HUES48 (cell line): ENCODE data around the gene PLD6.

Source experiments
- H3K27ac ChIP-seq: one replicate; pipeline ENCODE4 v1.7.0; 2013; ENCODE audit warnings: low read depth, low read length, inconsistent platforms
- H3K27me3 ChIP-seq: 2 replicates; pipeline ENCODE4 v1.6.1; 2013; ENCODE audit warnings: mild to moderate bottlenecking, low read length; ENCODE audit not compliant: control insufficient read depth, insufficient read depth
- H3K36me3 ChIP-seq: 2 replicates; pipeline ENCODE4 v1.6.1; 2013; ENCODE audit warnings: low read length; ENCODE audit not compliant: control insufficient read depth, insufficient read depth
- H3K4me1 ChIP-seq: 2 replicates; pipeline ENCODE4 v1.6.1; 2013; ENCODE audit warnings: mild to moderate bottlenecking, low read length; ENCODE audit not compliant: control insufficient read depth, insufficient read depth
- H3K4me3 ChIP-seq: 2 replicates; pipeline ENCODE4 v1.5.1; 2013; ENCODE audit warnings: mild to moderate bottlenecking, low read depth, low read length
- H3K9ac ChIP-seq: 2 replicates; pipeline ENCODE4 v1.6.1; 2013; ENCODE audit warnings: mild to moderate bottlenecking, low read depth, low read length, moderate library complexity
- H3K9me3 ChIP-seq: 2 replicates; pipeline ENCODE4 v1.6.1; 2013; ENCODE audit warnings: low read length; ENCODE audit not compliant: control insufficient read depth, insufficient read depth

PLD6 gene

GRCh38 chr17:17236295-17237025, 30.3 kb upstream of the PLD6 start:
- Histone ChIP-seq H3K9me3 (no peaks in the 10 kb centered on the region), H3K27me3 (no peaks in the 10 kb centered on the region), H3K27ac (peak overlapping the region; percentile 96), H3K4me3 (peak overlapping the region; percentile 95), H3K36me3 (peaks cover 10% of the 10 kb centered on the region), H3K4me1 (peaks cover 6% of the 10 kb centered on the region; the same call in 1 of the 2 replicates), H3K9ac (peak overlapping the region; percentile 99)

- Histone ChIP-seq H3K27me3 (no peaks in the 10 kb centered on the region), H3K9me3 (no peaks in the 10 kb centered on the region), H3K9ac (no peak overlapping the region), H3K4me1 (peaks cover 6% of the 10 kb centered on the region; the same call in 1 of the 2 replicates), H3K36me3 (peaks cover 18% of the 10 kb centered on the region), H3K4me3 (peak overlapping the region; percentile 95), H3K27ac (no peak overlapping the region)
These were observed 29.4 kb upstream of the PLD6 start for GRCh38 chr17:17235212-17236174.

- Histone ChIP-seq H3K27me3 (no peaks in the 10 kb centered on the region), H3K4me3 (no peak overlapping the region), H3K27ac (no peak overlapping the region), H3K9ac (no peak overlapping the region), H3K9me3 (no peaks in the 10 kb centered on the region), H3K36me3 (peaks cover 51% of the 10 kb centered on the region), H3K4me1 (peaks cover 6% of the 10 kb centered on the region; the same call in 1 of the 2 replicates)
These were observed 26.1 kb upstream of the PLD6 start for GRCh38 chr17:17232303-17232621.

- H3K27ac ChIP-seq: no peak overlapping the region
- no peaks in the 10 kb centered on the region for H3K27me3 ChIP-seq
- peaks cover 56% of the 10 kb centered on the region for H3K36me3 ChIP-seq
- H3K9ac ChIP-seq: no peak overlapping the region
- H3K4me1 ChIP-seq: peaks cover 6% of the 10 kb centered on the region; the same call in 1 of the 2 replicates
- H3K4me3 ChIP-seq: no peak overlapping the region
- H3K9me3 ChIP-seq: no peaks in the 10 kb centered on the region
These were observed 25.6 kb upstream of the PLD6 start for GRCh38 chr17:17231621-17232302.

- H3K36me3 ChIP-seq: peaks cover 76% of the 10 kb centered on the region
- H3K9me3 ChIP-seq: no peaks in the 10 kb centered on the region
- H3K27me3 ChIP-seq: no peaks in the 10 kb centered on the region
- no peak overlapping the region for H3K9ac ChIP-seq
- H3K27ac ChIP-seq: no peak overlapping the region
- H3K4me1 ChIP-seq: no peaks in the 10 kb centered on the region
- no peak overlapping the region for H3K4me3 ChIP-seq
These were observed 23.6 kb upstream of the PLD6 start for GRCh38 chr17:17229416-17230384.

- H3K27ac ChIP-seq: no peak overlapping the region
- H3K27me3 ChIP-seq: no peaks in the 10 kb centered on the region
- no peaks in the 10 kb centered on the region for H3K4me1 ChIP-seq
- H3K9me3 ChIP-seq: no peaks in the 10 kb centered on the region
- no peak overlapping the region for H3K4me3 ChIP-seq
- no peak overlapping the region for H3K9ac ChIP-seq
- peaks cover 86% of the 10 kb centered on the region for H3K36me3 ChIP-seq
These were observed 22.6 kb upstream of the PLD6 start for GRCh38 chr17:17228521-17229279.

- Histone ChIP-seq H3K4me3 (no peak overlapping the region), H3K27me3 (no peaks in the 10 kb centered on the region), H3K27ac (no peak overlapping the region), H3K36me3 (peaks cover 93% of the 10 kb centered on the region), H3K9me3 (no peaks in the 10 kb centered on the region), H3K4me1 (no peaks in the 10 kb centered on the region), H3K9ac (no peak overlapping the region)
These were observed 21.7 kb upstream of the PLD6 start for GRCh38 chr17:17227608-17228520.

- no peaks in the 10 kb centered on the region for H3K27me3 ChIP-seq
- no peak overlapping the region for H3K27ac ChIP-seq
- H3K36me3 ChIP-seq: peaks cover 97% of the 10 kb centered on the region
- no peaks in the 10 kb centered on the region for H3K4me1 ChIP-seq
- no peak overlapping the region for H3K4me3 ChIP-seq
- H3K9ac ChIP-seq: no peak overlapping the region
- no peaks in the 10 kb centered on the region for H3K9me3 ChIP-seq
These were observed 20.5 kb upstream of the PLD6 start for GRCh38 chr17:17226451-17227265.
